ENCODE measurements around the gene TIAM1.

GRCh38 chr21:31354604-31355443, 10.8 kb upstream of the TIAM1 start:
- no peak for TF ChIP-seq CTCF (IDR thresholded peaks at IDR 0.05; ENCODE audit: insufficient read depth, low read length, poor library complexity, severe bottlenecking)
- TF ChIP-seq EZH2phosphoT487 (conservative IDR thresholded peaks at IDR 0.05; ENCODE audit: low read length): no peak

All from SU-DHL-6 (cell line).